ENCODE results near the gene TMLHE. TPM values are rescaled to one million over a fixed set of nuclear protein-coding genes. Genes with fewer than 3 reads are reported as not detected.

TMLHE gene
- total and polyA plus RNA-seq, 10 donors: 5.4 to 44.8 (median 25.7) TPM

DNA sequence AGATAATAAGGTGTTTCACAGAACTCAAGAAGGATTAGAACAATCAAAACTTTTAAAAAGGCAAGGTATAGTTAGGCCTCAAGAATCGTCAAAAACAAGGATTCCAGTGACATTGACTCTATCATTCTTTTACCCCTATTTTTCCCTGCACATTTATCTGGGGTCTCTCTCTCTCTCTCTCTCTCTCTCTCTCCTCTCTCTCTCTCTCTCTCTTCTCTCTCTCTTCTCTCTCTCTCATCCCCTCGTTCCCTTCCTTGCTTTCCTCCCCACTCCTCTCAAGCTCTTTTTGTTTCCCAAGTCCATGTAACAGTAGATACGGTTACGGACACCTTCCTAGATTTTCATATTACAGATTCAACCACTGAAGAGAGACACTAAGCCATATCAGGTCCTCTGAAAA is 3.2 kb upstream of the TMLHE start:
- intact Hi-C loops (cut with DNase I; ENCODE audit: low total_unique reads): no loop called here
- Histone ChIP-seq H3K27ac (no peak overlapping the region), H3K36me3 (no peaks in the 10 kb centered on the region), H3K4me3 (no peak overlapping the region), H3K27me3 (replicated peaks in 1 of 7) (no peaks in the 10 kb centered on the region), H3K9me3 (peaks cover 0 to 7% (median 0%) of the 10 kb centered on the region in 8 donors), H3K4me1 (peaks cover 0 to 14% (median 5%) of the 10 kb centered on the region in 6 donors)
- 84 to 93% (median 85%) methylated on average over 4 of the region's 4 CpGs for WGBS, 5 donors
- TF ChIP-seq POLR2AphosphoS5 (IDR thresholded peaks at IDR 0.05) (no peak), POLR2A (IDR thresholded peaks at IDR 0.05) (no peak)
- TF ChIP-seq, protein P1, sequence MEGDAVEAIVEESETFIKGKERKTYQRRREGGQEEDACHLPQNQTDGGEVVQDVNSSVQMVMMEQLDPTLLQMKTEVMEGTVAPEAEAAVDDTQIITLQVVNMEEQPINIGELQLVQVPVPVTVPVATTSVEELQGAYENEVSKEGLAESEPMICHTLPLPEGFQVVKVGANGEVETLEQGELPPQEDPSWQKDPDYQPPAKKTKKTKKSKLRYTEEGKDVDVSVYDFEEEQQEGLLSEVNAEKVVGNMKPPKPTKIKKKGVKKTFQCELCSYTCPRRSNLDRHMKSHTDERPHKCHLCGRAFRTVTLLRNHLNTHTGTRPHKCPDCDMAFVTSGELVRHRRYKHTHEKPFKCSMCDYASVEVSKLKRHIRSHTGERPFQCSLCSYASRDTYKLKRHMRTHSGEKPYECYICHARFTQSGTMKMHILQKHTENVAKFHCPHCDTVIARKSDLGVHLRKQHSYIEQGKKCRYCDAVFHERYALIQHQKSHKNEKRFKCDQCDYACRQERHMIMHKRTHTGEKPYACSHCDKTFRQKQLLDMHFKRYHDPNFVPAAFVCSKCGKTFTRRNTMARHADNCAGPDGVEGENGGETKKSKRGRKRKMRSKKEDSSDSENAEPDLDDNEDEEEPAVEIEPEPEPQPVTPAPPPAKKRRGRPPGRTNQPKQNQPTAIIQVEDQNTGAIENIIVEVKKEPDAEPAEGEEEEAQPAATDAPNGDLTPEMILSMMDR (IDR thresholded peaks at IDR 0.05 in 8 of 11, conservative IDR thresholded peaks at IDR 0.05 in 3 of 11): no peak
- DNase-seq: no peak

DNA sequence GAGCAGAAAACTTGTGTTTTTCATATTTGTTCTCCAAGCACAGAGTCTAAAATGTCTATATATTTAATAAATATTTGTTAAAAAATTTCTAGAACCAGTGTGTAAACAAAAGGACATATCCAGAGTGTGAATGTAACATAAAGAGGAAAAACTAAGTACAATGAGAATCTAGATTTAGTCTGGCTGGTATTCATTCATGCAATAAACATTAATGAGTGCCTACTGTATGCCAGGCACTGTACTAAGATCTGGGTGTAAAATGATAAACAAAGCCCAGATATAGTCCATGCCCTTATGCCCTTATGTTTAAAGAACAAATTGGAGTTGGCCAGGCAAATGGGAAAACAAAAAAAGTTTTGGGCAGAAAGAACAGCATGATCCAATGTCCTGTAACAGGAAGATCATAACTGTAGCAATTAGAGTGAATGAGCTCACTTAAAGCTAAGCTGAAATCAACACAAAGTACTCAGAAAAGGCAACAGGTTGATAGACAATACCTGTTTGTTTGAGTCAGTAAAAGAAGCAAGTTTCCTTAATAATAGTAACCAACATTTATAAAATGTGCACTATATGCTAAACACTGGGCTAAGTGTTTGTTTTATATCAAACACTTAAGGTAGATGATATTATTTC is 1.3 kb upstream of the TMLHE start:
- intact Hi-C loops (cut with DNase I; ENCODE audit: low total_unique reads): no loop called here
- Histone ChIP-seq H3K9me3 (peaks cover 0 to 7% (median 0%) of the 10 kb centered on the region in 8 donors), H3K4me3 (no peak overlapping the region), H3K36me3 (no peaks in the 10 kb centered on the region), H3K4me1 (peaks cover 0 to 27% (median 6%) of the 10 kb centered on the region in 6 donors), H3K27ac (no peak overlapping the region), H3K27me3 (replicated peaks in 1 of 7) (no peaks in the 10 kb centered on the region)
- no peak for TF ChIP-seq POLR2A (IDR thresholded peaks at IDR 0.05)
- TF ChIP-seq, protein P1 (IDR thresholded peaks at IDR 0.05 in 8 of 11, conservative IDR thresholded peaks at IDR 0.05 in 3 of 11): no peak
- no peak for TF ChIP-seq POLR2AphosphoS5 (IDR thresholded peaks at IDR 0.05)
- DNase-seq: no peak

DNA sequence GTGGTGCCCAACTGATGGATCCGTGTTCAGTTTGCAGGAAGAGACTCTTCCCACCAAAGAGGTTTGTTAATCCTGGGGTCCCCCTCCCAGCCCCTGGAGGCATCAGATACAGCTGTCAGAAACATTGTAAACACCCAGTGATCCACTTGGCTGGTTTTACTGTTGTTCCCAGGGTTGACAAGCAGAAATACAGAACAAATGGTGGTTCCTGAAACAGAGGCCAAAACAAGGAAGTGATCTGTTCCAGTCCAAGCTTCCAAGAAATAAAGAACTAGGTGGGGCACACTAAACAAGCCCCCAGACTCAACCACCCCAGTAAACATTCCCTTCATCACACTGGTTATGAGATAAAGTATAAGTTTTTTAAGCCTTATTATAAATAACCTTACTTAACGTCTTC is 1.4 kb downstream of the TMLHE start:
- Histone ChIP-seq H3K27ac (peak overlapping the region in 7 of 8 donors; percentile 87 to 96 (median 94)), H3K4me1 (peaks cover 0 to 27% (median 6%) of the 10 kb centered on the region in 6 donors), H3K4me3 (peak overlapping the region in 5 of 8 donors; percentile 54 to 74 (median 58)), H3K27me3 (replicated peaks in 1 of 7) (no peaks in the 10 kb centered on the region), H3K9me3 (peaks cover 0 to 15% (median 1%) of the 10 kb centered on the region in 8 donors), H3K36me3 (no peaks in the 10 kb centered on the region)
- no peak for TF ChIP-seq POLR2A (IDR thresholded peaks at IDR 0.05)
- no peak for TF ChIP-seq POLR2AphosphoS5 (IDR thresholded peaks at IDR 0.05)
- TF ChIP-seq, protein P1 (IDR thresholded peaks at IDR 0.05 in 8 of 11, conservative IDR thresholded peaks at IDR 0.05 in 3 of 11): no peak
- intact Hi-C loops (cut with DNase I; ENCODE audit: low total_unique reads): no loop called here
- 18 to 37% (median 21%) methylated on average over 2 of the region's 2 CpGs for WGBS, 5 donors
- no peak for DNase-seq

DNA sequence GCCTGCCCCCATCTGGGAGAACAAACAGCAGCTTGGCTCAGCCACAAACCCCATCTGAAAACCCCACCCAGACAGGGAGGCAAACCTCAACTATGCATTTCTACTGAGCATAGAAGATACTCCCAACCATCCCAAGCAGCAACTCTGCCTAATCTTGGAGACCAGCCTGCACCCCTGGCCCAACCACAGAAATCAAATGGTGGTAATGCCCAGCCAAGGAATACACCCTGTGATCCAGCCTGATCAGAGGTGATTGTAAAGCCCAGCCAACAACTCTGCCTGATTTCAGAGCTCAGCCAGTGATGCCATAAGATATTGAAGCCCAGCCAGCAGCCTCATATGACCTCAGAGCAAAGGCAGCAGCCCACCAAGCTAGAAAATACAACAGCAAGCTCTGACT is 19.8 kb downstream of the TMLHE start:
- Histone ChIP-seq H3K36me3 (peaks cover 0 to 28% (median 0%) of the 10 kb centered on the region in 6 donors), H3K4me1 (no peaks in the 10 kb centered on the region), H3K4me3 (no peak overlapping the region), H3K27ac (no peak overlapping the region), H3K9me3 (peaks cover 2 to 87% (median 58%) of the 10 kb centered on the region in 8 donors), H3K27me3 (replicated peaks in 1 of 7) (no peaks in the 10 kb centered on the region)
- intact Hi-C loops (cut with DNase I; ENCODE audit: low total_unique reads): no loop called here
- DNase-seq: no peak
- TF ChIP-seq POLR2A (IDR thresholded peaks at IDR 0.05): no peak
- no peak for TF ChIP-seq POLR2AphosphoS5 (IDR thresholded peaks at IDR 0.05)
- TF ChIP-seq, protein P1 (IDR thresholded peaks at IDR 0.05 in 8 of 11, conservative IDR thresholded peaks at IDR 0.05 in 3 of 11): no peak

Measured in spleen (tissue), 11 donors.